RWPE1 (cell line): ENCODE data around the gene CAPG.

Source experiments
- CTCF ChIA-PET: fragments of 350-600 bp; sonication (Branson Sonifier 250); formaldehyde crosslinking; extraction: SDS; loops from one replicate; lab custom pipeline; 2021; lab: Yijun Ruan, JAX
- POLR2A ChIA-PET: fragments of 400-600 bp; formaldehyde crosslinking; extraction: SDS; loops from one replicate; lab custom pipeline; 2020; ENCODE audit warnings: antibody characterized with exemption; ENCODE audit not compliant: low non-redundant PET; lab: Yijun Ruan, JAX
- DNase-seq: peaks from one replicate; pipeline ENCODE4 v3.0.0; 2012; ENCODE audit warnings: low spot score
- H3K27ac ChIP-seq: fragments of 450-650 bp; 2 replicates; pipeline ENCODE4 v1.5.1; 2017
- CTCF ChIP-seq: fragments of 450-650 bp; conservative IDR thresholded peaks from 2 replicates; pipeline ENCODE4 v1.5.1; 2017; ENCODE audit warnings: low read depth, mild to moderate bottlenecking

CAPG gene

GRCh38 chr2:85429924-85430289, 19.7 kb upstream of the CAPG start:
- CTCF ChIA-PET = interaction anchor here (1.0 to 2.0 kb wide), 3 partner anchors 9 to 122 kb away, joined by 3 to 5 read pairs (median 4); partner anchors contain the start of gene MAT2A
- POLR2A ChIA-PET = interaction anchor here (1.1 kb wide), 1 partner anchor 10 kb away, joined by 4 read pairs; no protein-coding TSS in a partner anchor
- TF ChIP-seq CTCF = no peak
- DNase-seq = no peak
- H3K27ac ChIP-seq = peak overlapping the region; percentile 96

- DNase-seq = no peak
- TF ChIP-seq CTCF = no peak
- CTCF ChIA-PET = interaction anchor here (0.6 to 2.0 kb wide), 4 partner anchors 8 to 308 kb away, joined by 3 to 5 read pairs (median 4); partner anchors contain the start of gene MAT2A
- peak overlapping the region; percentile 96 for H3K27ac ChIP-seq
- POLR2A ChIA-PET = interaction anchor here (0.6 to 1.1 kb wide), 4 partner anchors 10 to 109 kb away, joined by 3 to 4 read pairs (median 3); no protein-coding TSS in a partner anchor
Observed at GRCh38 chr2:85429213-85429923, 19.2 kb upstream of the CAPG start.

GRCh38 chr2:85428343-85428881, 18.2 kb upstream of the CAPG start:
- CTCF ChIA-PET = interaction anchor here (1.0 kb wide), 1 partner anchor 123 kb away, joined by 3 read pairs; no protein-coding TSS in a partner anchor
- no peak for TF ChIP-seq CTCF
- no peak for DNase-seq
- no peak overlapping the region for H3K27ac ChIP-seq
- POLR2A ChIA-PET = interaction anchor here (0.6 to 0.7 kb wide), 2 partner anchors 22 to 110 kb away, joined by 3 read pairs; no protein-coding TSS in a partner anchor

GRCh38 chr2:85427300-85427835, 17.2 kb upstream of the CAPG start:
- H3K27ac ChIP-seq = peak overlapping the region; percentile 34; the same call in 1 of the 2 replicates
- ChIA-PET CTCF (no interaction called here), POLR2A (no interaction called here)
- TF ChIP-seq CTCF = no peak
- no peak for DNase-seq

GRCh38 chr2:85425588-85425987, 15.4 kb upstream of the CAPG start:
- POLR2A ChIA-PET = no interaction called here

More at GRCh38 chr2:85425588-85425987, 15.4 kb upstream of the CAPG start:
- H3K27ac ChIP-seq = 0 out of 2 replicates have a peak overlapping the region, but pooled peaks have one; percentile 9
- DNase-seq = no peak
- TF ChIP-seq CTCF = no peak
- CTCF ChIA-PET = no interaction called here
